ENCODE data around the gene DACT1. TPM values are rescaled to one million over a fixed set of nuclear protein-coding genes. Genes with fewer than 3 reads are reported as not detected.

Gene DACT1
- total RNA-seq, 6 experiments from 2014 or later: 3.9 to 4.9 (median 4.5) TPM

DNA sequence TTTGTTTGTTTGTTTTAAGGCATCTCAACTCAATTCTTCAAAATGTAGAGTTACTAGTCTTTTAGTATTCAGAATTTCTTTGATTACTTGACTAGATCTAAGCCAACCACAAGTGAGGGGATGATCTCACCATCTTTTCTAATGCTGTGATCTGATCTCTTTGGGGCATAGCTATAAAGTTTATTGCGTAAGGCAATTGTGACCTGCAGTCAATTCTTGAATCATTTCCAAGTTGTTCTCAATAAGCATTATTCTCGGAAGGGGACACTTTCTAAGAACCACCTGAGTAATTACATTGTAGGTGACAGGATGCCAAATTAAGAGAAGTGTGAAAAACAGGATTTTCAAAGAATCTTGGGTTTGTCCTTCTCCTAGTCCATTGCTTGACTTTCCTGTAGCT is 13.1 kb downstream of the DACT1 start:
- Mint-ChIP-seq H3K9me3 (no peaks in the 10 kb centered on the region), H3K36me3 (ENCODE audit: low read depth) (peaks cover 11% of the 10 kb centered on the region), H3K4me1 (ENCODE audit: low read depth) (no peaks in the 10 kb centered on the region), H3K27me3 (ENCODE audit: insufficient read depth) (no peaks in the 10 kb centered on the region; the same call in 1 of the 2 replicates), H3K4me3 (no peak overlapping the region), H3K27ac (no peak overlapping the region)
- DNase-seq: no peak
- TF ChIP-seq, protein P1, sequence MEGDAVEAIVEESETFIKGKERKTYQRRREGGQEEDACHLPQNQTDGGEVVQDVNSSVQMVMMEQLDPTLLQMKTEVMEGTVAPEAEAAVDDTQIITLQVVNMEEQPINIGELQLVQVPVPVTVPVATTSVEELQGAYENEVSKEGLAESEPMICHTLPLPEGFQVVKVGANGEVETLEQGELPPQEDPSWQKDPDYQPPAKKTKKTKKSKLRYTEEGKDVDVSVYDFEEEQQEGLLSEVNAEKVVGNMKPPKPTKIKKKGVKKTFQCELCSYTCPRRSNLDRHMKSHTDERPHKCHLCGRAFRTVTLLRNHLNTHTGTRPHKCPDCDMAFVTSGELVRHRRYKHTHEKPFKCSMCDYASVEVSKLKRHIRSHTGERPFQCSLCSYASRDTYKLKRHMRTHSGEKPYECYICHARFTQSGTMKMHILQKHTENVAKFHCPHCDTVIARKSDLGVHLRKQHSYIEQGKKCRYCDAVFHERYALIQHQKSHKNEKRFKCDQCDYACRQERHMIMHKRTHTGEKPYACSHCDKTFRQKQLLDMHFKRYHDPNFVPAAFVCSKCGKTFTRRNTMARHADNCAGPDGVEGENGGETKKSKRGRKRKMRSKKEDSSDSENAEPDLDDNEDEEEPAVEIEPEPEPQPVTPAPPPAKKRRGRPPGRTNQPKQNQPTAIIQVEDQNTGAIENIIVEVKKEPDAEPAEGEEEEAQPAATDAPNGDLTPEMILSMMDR (IDR thresholded peaks at IDR 0.05): no peak

DNA sequence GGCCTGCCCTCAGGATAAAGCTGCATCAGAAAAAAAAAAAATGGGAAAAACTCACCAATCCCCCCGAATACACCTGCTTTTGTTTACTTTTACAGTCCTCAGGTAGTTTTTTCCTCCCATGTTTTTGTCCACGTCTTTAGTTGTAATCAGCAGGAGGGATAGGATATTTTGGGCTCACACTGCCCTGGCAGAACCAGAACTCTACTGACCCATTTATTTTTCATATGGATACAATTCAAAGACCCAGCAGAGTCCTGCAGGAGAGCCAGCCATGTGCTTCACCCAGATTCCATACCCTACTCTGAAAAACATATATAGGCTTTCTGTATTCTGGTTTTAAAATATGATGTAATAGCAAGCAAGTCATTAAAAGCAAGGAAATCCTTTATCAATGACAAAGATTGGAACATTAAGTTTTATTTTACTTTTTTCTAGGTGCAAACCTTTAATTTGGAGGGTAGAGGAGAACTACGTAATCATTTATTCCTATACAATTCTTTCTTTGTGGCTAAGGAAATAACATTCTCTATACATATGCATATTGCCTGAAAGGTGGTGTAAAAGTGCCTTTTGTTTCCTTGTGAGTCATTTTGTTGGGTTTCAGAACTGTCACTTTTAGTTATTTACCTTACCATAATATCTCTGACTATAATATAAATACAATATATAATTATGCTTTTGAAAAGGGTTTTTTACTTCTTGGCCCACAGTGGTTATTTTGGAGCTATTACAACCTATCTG is 19.1 kb downstream of the DACT1 start:
- Mint-ChIP-seq H3K4me1 (ENCODE audit: low read depth) (no peaks in the 10 kb centered on the region), H3K9me3 (no peaks in the 10 kb centered on the region), H3K4me3 (no peak overlapping the region), H3K27ac (no peak overlapping the region), H3K27me3 (ENCODE audit: insufficient read depth) (peaks cover 5% of the 10 kb centered on the region; the same call in 1 of the 2 replicates), H3K36me3 (ENCODE audit: low read depth) (no peaks in the 10 kb centered on the region)
- TF ChIP-seq, protein P1 (IDR thresholded peaks at IDR 0.05): no peak
- DNase-seq: no peak

DNA sequence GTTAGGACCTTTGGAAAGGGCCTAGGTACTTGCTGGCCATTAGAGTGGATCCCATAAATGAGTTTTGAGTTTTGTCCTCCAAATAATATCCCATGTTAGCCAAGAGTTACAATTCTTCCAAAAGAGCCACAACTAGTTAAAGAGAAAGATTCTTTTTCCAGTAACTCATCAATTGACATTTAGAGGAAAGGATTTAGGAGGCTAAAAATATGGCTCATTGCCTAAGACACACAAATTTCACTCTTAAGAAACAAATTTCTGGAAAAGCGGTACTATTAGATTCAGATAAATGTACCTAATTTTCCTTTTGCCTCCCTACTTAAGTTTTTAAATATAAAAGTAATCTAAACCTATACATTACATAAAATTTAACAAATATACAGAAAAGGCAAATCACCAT is 21.3 kb downstream of the DACT1 start:
- Mint-ChIP-seq H3K27ac (no peak overlapping the region), H3K4me3 (no peak overlapping the region), H3K9me3 (no peaks in the 10 kb centered on the region), H3K36me3 (ENCODE audit: low read depth) (no peaks in the 10 kb centered on the region), H3K4me1 (ENCODE audit: low read depth) (peaks cover 11% of the 10 kb centered on the region), H3K27me3 (ENCODE audit: insufficient read depth) (peaks cover 5% of the 10 kb centered on the region; the same call in 1 of the 2 replicates)
- TF ChIP-seq, protein P1 (IDR thresholded peaks at IDR 0.05): no peak
- no peak for DNase-seq

DNA sequence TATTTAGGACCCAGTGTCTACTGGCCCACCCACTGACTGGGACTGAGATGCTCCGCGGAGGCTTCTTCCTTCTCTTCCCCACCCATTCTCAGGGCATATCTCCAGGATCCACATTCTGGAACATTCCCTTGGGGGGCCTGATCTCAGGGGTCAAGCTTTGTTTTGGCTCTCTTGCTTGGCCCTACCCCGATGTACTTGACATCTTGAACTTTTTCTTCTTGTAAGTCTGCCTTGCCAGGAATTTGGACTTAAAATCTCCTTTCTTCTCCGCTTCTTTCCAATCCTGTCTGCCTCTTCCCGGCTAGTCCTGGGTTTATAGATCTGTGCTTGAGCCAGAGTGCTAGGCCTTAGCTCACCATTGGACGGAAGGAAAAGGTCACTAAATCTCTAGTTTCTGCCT is 22.1 kb downstream of the DACT1 start:
- Mint-ChIP-seq H3K9me3 (no peaks in the 10 kb centered on the region), H3K36me3 (ENCODE audit: low read depth) (no peaks in the 10 kb centered on the region), H3K4me1 (ENCODE audit: low read depth) (peaks cover 14% of the 10 kb centered on the region), H3K27ac (no peak overlapping the region), H3K4me3 (no peak overlapping the region), H3K27me3 (ENCODE audit: insufficient read depth) (peaks cover 5% of the 10 kb centered on the region; the same call in 1 of the 2 replicates)
- DNase-seq: no peak
- TF ChIP-seq, protein P1 (IDR thresholded peaks at IDR 0.05): no peak

DNA sequence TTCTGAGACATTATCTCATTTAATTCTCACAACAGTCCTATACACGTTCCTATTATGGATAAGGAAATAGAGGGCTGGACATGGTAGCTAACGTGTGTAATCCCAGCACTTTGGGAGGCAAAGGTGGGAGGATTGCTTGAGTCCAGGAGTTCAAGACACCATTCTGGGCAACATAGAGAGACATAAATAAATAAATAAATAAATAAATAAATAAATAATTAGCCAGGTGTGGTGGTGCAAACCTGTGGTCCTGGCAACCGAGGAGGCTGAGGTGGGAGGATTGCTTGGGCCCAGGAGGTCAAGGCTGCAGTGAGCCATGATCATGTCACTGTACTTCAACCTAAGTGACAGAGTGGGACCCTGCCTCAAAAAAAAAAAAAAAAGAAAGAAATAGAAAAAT is 22.6 kb downstream of the DACT1 start:
- peaks cover 14% of the 10 kb centered on the region for H3K4me1 Mint-ChIP-seq (ENCODE audit: low read depth)
- TF ChIP-seq, protein P1 (IDR thresholded peaks at IDR 0.05): no peak
- no peak overlapping the region for H3K4me3 Mint-ChIP-seq
- peaks cover 5% of the 10 kb centered on the region; the same call in 1 of the 2 replicates for H3K27me3 Mint-ChIP-seq (ENCODE audit: insufficient read depth)
- no peaks in the 10 kb centered on the region for H3K9me3 Mint-ChIP-seq
- DNase-seq: no peak
- H3K36me3 Mint-ChIP-seq (ENCODE audit: low read depth): no peaks in the 10 kb centered on the region
- H3K27ac Mint-ChIP-seq: no peak overlapping the region

Data from HFFc6 (cell line).